ENCODE data around the gene ASPM.

ASPM gene

DNA sequence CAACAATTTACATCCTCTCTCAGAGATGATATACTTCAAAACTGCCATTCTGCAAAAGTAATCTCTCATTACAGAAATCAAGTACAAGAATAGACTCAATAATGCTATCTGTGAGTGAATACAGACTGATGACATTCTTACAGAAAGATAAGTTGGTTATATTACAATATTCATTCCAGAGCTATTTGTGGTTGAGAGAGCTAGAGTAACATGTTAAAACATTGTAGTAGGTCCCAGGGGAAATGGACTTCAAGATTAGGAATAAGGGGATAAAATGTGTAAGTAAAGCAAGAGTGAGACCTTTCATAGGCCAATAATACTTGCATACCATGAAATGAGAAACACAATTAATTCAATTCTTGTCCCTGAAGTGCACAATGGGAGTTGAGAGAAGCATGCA is 80.9 kb downstream of the ASPM start:
- TF ChIP-seq, protein P1, sequence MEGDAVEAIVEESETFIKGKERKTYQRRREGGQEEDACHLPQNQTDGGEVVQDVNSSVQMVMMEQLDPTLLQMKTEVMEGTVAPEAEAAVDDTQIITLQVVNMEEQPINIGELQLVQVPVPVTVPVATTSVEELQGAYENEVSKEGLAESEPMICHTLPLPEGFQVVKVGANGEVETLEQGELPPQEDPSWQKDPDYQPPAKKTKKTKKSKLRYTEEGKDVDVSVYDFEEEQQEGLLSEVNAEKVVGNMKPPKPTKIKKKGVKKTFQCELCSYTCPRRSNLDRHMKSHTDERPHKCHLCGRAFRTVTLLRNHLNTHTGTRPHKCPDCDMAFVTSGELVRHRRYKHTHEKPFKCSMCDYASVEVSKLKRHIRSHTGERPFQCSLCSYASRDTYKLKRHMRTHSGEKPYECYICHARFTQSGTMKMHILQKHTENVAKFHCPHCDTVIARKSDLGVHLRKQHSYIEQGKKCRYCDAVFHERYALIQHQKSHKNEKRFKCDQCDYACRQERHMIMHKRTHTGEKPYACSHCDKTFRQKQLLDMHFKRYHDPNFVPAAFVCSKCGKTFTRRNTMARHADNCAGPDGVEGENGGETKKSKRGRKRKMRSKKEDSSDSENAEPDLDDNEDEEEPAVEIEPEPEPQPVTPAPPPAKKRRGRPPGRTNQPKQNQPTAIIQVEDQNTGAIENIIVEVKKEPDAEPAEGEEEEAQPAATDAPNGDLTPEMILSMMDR (IDR thresholded peaks at IDR 0.05; ENCODE audit: control extremely low read depth, extremely low read depth, low read depth, missing control alignments): no peak
- ChIA-PET CTCF (interaction anchor here (1.2 to 1.5 kb wide), 2 partner anchors 8 to 18 kb away, joined by 3 to 4 read pairs; no protein-coding TSS in a partner anchor), POLR2A (no interaction called here)
- DNase-seq (ENCODE audit: extremely low spot score): no peak

DNA sequence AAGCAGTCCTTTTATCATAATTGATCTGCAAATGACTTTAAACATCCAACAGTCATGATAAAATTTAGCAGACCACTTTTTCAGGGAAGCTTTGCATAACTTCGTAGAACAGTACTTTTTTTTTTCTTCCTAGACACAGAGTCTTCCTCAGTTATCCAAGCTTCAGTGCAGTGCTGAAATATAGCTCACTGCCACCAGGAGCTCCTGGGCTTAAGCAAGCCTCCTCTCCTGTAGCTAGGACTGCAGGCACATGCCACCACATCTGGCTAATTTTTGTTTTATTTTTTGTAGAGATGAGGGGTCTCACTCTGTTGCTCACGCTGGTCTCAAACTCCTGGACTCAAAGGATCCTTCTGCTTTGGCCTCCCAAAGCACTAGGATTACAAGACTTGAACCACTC is 83.3 kb downstream of the ASPM start:
- ChIA-PET CTCF (no interaction called here), POLR2A (no interaction called here)
- no peak for DNase-seq (ENCODE audit: extremely low spot score)
- TF ChIP-seq, protein P1 (IDR thresholded peaks at IDR 0.05; ENCODE audit: control extremely low read depth, extremely low read depth, low read depth, missing control alignments): no peak

- peak; percentile 10 for DNase-seq (ENCODE audit: extremely low spot score)
- TF ChIP-seq, protein P1 (IDR thresholded peaks at IDR 0.05; ENCODE audit: control extremely low read depth, extremely low read depth, low read depth, missing control alignments): no peak
- CTCF ChIA-PET: no interaction called here
- POLR2A ChIA-PET: no interaction called here
These were observed 83.8 kb downstream of the ASPM start for GRCh38 chr1:197062692-197063091.

GRCh38 chr1:197049100-197049499 is 97.4 kb downstream of the ASPM start:
- CTCF ChIA-PET: no interaction called here
- no peak for DNase-seq (ENCODE audit: extremely low spot score)
- POLR2A ChIA-PET: no interaction called here
- TF ChIP-seq, protein P1 (IDR thresholded peaks at IDR 0.05; ENCODE audit: control extremely low read depth, extremely low read depth, low read depth, missing control alignments): no peak

DNA sequence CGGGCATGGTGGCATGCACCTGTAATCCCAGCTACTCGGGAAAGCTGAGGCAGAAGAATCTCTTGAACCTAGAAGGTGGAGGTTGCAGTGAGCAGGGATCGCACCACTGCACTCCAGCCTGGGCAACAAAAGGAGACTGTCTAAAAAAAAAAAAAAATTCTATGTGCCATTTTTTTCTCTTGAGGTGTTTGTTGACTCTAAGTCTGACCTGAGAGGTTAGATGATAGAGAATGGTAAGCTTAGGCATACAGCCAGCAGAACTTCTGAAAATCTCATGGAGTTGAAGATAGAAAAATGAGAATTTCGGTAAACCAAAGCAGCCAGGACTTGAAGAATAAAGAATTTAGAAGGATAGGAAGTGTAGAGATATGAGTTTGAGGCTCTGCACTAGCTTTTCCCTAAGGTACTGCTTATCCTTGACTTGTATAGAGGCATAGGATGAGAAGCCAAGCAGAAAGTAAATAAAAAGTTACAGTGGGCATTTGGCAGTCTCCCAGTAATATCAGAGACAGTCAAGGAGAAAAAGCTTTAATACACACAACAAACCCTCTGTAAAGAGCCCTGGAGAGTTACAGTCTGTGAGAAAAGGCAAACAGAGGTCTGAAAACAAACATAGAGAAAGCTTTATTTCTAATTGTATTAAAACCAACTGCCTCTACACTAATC is 103.7 kb downstream of the ASPM start:
- POLR2A ChIA-PET: no interaction called here
- TF ChIP-seq, protein P1 (IDR thresholded peaks at IDR 0.05; ENCODE audit: control extremely low read depth, extremely low read depth, low read depth, missing control alignments): no peak
- no peak for DNase-seq (ENCODE audit: extremely low spot score)
- CTCF ChIA-PET: interaction anchor here (1.7 kb wide), 2 partner anchors 19 to 283 kb away, joined by 3 read pairs; no protein-coding TSS in a partner anchor

DNA sequence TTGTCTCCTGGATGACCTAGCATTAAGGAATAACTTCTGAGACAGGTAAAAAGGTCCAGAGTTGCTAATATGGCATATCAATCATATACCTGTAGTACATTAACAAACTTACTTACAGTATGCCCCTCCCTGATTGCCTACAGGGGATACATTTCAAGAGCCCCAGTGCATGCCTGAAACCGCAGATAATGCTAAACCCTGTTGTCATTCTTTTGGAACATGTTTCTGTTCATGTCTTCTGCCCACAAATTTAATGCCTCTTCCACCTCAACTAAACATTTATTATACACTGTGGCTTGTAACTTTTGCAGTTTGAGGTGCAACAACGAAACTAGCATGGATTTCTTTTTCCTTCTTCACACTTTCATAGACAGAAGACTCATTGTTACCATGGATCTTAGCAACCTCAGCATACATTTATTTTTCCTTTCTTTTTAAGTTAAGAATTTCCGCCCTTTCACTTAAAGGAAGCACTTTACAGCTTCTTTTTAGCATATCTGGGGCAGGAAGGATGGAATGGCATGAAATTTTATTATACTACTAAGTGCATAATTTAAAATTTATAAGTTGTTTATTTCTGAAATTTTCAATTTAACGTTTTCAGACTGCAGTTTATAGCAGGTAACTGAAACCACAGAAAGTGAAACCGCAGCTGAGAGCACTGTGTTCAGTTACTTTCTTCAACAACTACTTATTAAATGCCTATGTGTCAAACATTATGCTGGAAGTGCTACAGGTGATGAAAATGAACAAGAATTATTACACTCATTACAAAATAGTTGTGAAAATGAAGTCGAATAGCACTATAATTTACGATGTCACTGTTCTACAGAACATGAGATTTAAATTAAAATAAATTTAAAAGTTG is 104.7 kb downstream of the ASPM start:
- TF ChIP-seq, protein P1 (IDR thresholded peaks at IDR 0.05; ENCODE audit: control extremely low read depth, extremely low read depth, low read depth, missing control alignments): no peak
- ChIA-PET CTCF (interaction anchor here (1.7 kb wide), 2 partner anchors 20 to 284 kb away, joined by 3 read pairs; no protein-coding TSS in a partner anchor), POLR2A (no interaction called here)
- no peak for DNase-seq (ENCODE audit: extremely low spot score)

Data from GM10248 (cell line).